Measurements from ENCODE around the gene CNTFR. TPM values are rescaled to one million over a fixed set of nuclear protein-coding genes. Genes with fewer than 3 reads are reported as not detected.

The CNTFR gene
- total RNA-seq, 1 experiment from 2014 or later: 0.39 TPM

DNA sequence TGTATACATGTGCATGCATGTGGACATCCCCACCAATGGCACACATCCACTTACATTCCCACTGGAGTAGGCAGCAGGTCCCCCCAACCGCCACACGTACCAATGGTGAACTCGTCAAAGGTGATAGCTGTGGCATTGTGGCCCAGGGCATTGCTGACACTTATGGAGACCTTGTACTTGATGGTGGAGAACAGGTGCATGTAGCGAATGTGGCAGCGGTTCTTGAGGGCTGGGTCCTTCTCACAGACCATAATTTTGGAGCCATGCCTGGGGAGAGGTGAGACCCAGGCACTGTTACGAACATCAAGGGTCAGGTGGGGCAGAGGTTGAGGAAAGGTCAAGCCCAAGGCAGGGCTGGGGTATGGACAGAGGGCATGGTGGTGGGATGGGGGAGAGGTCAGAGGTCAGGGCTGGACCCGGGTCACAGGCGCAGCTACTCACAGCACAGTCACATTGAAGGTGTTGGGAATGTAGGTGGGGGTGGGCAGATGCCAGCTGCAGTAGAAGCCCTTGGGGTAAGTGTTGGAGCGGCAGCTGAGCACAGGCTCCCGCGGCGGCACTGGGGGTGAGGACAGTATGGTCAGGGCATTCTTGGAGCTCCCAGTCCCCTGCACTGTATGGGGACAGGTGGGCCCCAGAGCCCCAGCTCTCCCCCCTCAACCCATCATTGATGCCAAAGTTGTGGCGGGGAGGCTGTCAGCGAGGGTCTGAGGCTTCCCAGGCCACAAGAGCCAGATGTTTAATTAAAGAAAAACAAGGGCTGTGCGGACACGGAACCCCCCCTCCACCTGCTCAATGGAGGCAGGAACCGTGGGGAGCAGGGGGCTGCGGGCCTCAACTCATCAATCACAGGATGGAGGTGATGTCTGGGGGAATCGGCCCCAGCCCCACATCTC is 31.9 kb downstream of the CNTFR start:
- POLR2A ChIA-PET: no interaction called here
- no peaks in the 10 kb centered on the region for H3K9me3 ChIP-seq
- H3K4me1 Mint-ChIP-seq (ENCODE audit: low read depth, unreplicated experiment): no peaks in the 10 kb centered on the region
- no peaks in the 10 kb centered on the region for H3K4me1 ChIP-seq
- H3K36me3 Mint-ChIP-seq (ENCODE audit: insufficient read depth, unreplicated experiment): no peaks in the 10 kb centered on the region
- peaks cover 2% of the 10 kb centered on the region for H3K9me3 Mint-ChIP-seq (ENCODE audit: unreplicated experiment)
- intact Hi-C loops (cut with micrococcal nuclease; ENCODE audit: unreplicated experiment): no loop called here
- CTCF ChIA-PET: interaction anchor here (0.8 kb wide), 1 partner anchor 154 kb away, joined by 5 read pairs; no protein-coding TSS in a partner anchor
- H3K4me3 ChIP-seq (ENCODE audit: low read depth, low read length): no peak overlapping the region
- no peak overlapping the region for H3K27ac Mint-ChIP-seq (ENCODE audit: unreplicated experiment)
- no TSS peak for BruUV-seq (replicated peaks)
- H3K27me3 ChIP-seq (replicated peaks; ENCODE audit: control insufficient read depth, insufficient read depth, low read length): no peaks in the 10 kb centered on the region; the same call in none of the 2 replicates
- peaks cover under 1% of the 10 kb centered on the region for H3K27me3 Mint-ChIP-seq (ENCODE audit: insufficient read depth, unreplicated experiment)
- no peak for DNase-seq
- H3K4me3 Mint-ChIP-seq (ENCODE audit: unreplicated experiment): no peak overlapping the region
- no peak for TF ChIP-seq CTCF (IDR thresholded peaks at IDR 0.05; ENCODE audit: insufficient read depth in 1 of 2, low read depth in 1 of 2, low read length in 1 of 2, severe bottlenecking in 1 of 2, unreplicated experiment in 1 of 2)
- no peaks in the 10 kb centered on the region for H3K36me3 ChIP-seq (ENCODE audit: control insufficient read depth, insufficient read depth, low read length)

GRCh38 chr9:34556949-34557348 is 32.6 kb downstream of the CNTFR start:
- Histone ChIP-seq H3K36me3 (ENCODE audit: control insufficient read depth, insufficient read depth, low read length) (no peaks in the 10 kb centered on the region), H3K9me3 (no peaks in the 10 kb centered on the region), H3K4me1 (no peaks in the 10 kb centered on the region), H3K4me3 (ENCODE audit: low read depth, low read length) (no peak overlapping the region), H3K27me3 (replicated peaks; ENCODE audit: control insufficient read depth, insufficient read depth, low read length) (no peaks in the 10 kb centered on the region; the same call in none of the 2 replicates)
- Mint-ChIP-seq H3K27ac (ENCODE audit: unreplicated experiment) (no peak overlapping the region), H3K36me3 (ENCODE audit: insufficient read depth, unreplicated experiment) (no peaks in the 10 kb centered on the region), H3K4me1 (ENCODE audit: low read depth, unreplicated experiment) (no peaks in the 10 kb centered on the region), H3K4me3 (ENCODE audit: unreplicated experiment) (no peak overlapping the region), H3K27me3 (ENCODE audit: insufficient read depth, unreplicated experiment) (no peaks in the 10 kb centered on the region), H3K9me3 (ENCODE audit: unreplicated experiment) (no peaks in the 10 kb centered on the region)
- ChIA-PET POLR2A (no interaction called here), CTCF (no interaction called here)
- intact Hi-C loops (cut with micrococcal nuclease; ENCODE audit: unreplicated experiment): no loop called here
- no peak for DNase-seq
- no TSS peak for BruUV-seq (replicated peaks)
- TF ChIP-seq CTCF (IDR thresholded peaks at IDR 0.05; ENCODE audit: insufficient read depth in 1 of 2, low read depth in 1 of 2, low read length in 1 of 2, severe bottlenecking in 1 of 2, unreplicated experiment in 1 of 2): no peak

- Histone ChIP-seq H3K4me3 (ENCODE audit: low read depth, low read length) (no peak overlapping the region), H3K4me1 (no peaks in the 10 kb centered on the region), H3K9me3 (no peaks in the 10 kb centered on the region), H3K27me3 (replicated peaks; ENCODE audit: control insufficient read depth, insufficient read depth, low read length) (no peaks in the 10 kb centered on the region; the same call in none of the 2 replicates), H3K36me3 (ENCODE audit: control insufficient read depth, insufficient read depth, low read length) (no peaks in the 10 kb centered on the region)
- H3K4me3 Mint-ChIP-seq (ENCODE audit: unreplicated experiment): no peak overlapping the region
- H3K4me1 Mint-ChIP-seq (ENCODE audit: low read depth, unreplicated experiment): no peaks in the 10 kb centered on the region
- DNase-seq: no peak
- H3K27me3 Mint-ChIP-seq (ENCODE audit: insufficient read depth, unreplicated experiment): no peaks in the 10 kb centered on the region
- ChIA-PET CTCF (no interaction called here), POLR2A (no interaction called here)
- no peaks in the 10 kb centered on the region for H3K36me3 Mint-ChIP-seq (ENCODE audit: insufficient read depth, unreplicated experiment)
- H3K27ac Mint-ChIP-seq (ENCODE audit: unreplicated experiment): no peak overlapping the region
- intact Hi-C loops (cut with micrococcal nuclease; ENCODE audit: unreplicated experiment): no loop called here
- no TSS peak for BruUV-seq (replicated peaks)
- no peak for TF ChIP-seq CTCF (IDR thresholded peaks at IDR 0.05; ENCODE audit: insufficient read depth in 1 of 2, low read depth in 1 of 2, low read length in 1 of 2, severe bottlenecking in 1 of 2, unreplicated experiment in 1 of 2)
- no peaks in the 10 kb centered on the region for H3K9me3 Mint-ChIP-seq (ENCODE audit: unreplicated experiment)
These were observed 33.5 kb downstream of the CNTFR start for GRCh38 chr9:34555936-34556525.

Data from Caco-2 (cell line).